Ascending aorta (tissue), 2 donors: ENCODE data around the gene FRYL. TPM values are rescaled to one million over a fixed set of nuclear protein-coding genes. Genes with fewer than 3 reads are reported as not detected.

Source experiments
- DNase-seq, 2 donors: peaks; one replicate each; pipeline ENCODE4 v3.0.0-alpha.2; 2019; ENCODE audit warnings: low spot score in 2 of 2
- H3K27ac ChIP-seq, 2 donors: fragments of 200-600 bp; sonication (generic); one replicate each; pipeline ENCODE4 v1.5.1; 2016 to 2017; ENCODE audit warnings: mild to moderate bottlenecking in 1 of 2
- H3K27me3 ChIP-seq: fragments of 200-600 bp; sonication (generic); one replicate; pipeline ENCODE4 v1.5.1; 2017
- H3K36me3 ChIP-seq, 2 donors: fragments of 200-600 bp; sonication (generic); one replicate each; pipeline ENCODE4 v1.5.1; 2016
- H3K4me1 ChIP-seq, 2 donors: fragments of 200-600 bp; sonication (generic); one replicate each; pipeline ENCODE4 v1.5.1; 2016 to 2017; ENCODE audit warnings: mild to moderate bottlenecking in 1 of 2
- H3K4me3 ChIP-seq, 2 donors: fragments of 200-600 bp; sonication (generic); one replicate each; pipeline ENCODE4 v1.5.1; 2016 to 2017; ENCODE audit warnings: mild to moderate bottlenecking in 1 of 2
- H3K9me3 ChIP-seq, 2 donors: fragments of 200-600 bp; sonication (generic); one replicate each; pipeline ENCODE4 v1.5.1; 2016
- intact Hi-C: fragments of 100-400 bp; cut with DNase I; formaldehyde crosslinking; loops from one replicate; pipeline ENCODE4 v1.15.1; 2023
- total RNA-seq: library from RNA; depleted of rRNA; stranded (reverse); fragments of >200 nt; gene quantifications from one replicate; pipeline ENCODE4 v1.1.0, GENCODE V29; 2016
- TF ChIP-seq, protein P1 (sequence below), 3 experiments: fragments of 200-600 bp in 2 of 3; fragments of 450-650 bp in 1 of 3; sonication (generic) in 2 of 3; IDR thresholded peaks; one replicate each; pipeline ENCODE4 v1.5.1; 2016 to 2019; ENCODE audit warnings: antibody characterized with exemption in 3 of 3, mild to moderate bottlenecking in 1 of 3, moderate library complexity in 1 of 3

FRYL gene
- total RNA-seq, 1 donor from 2014 or later: 40.6 TPM

DNA sequence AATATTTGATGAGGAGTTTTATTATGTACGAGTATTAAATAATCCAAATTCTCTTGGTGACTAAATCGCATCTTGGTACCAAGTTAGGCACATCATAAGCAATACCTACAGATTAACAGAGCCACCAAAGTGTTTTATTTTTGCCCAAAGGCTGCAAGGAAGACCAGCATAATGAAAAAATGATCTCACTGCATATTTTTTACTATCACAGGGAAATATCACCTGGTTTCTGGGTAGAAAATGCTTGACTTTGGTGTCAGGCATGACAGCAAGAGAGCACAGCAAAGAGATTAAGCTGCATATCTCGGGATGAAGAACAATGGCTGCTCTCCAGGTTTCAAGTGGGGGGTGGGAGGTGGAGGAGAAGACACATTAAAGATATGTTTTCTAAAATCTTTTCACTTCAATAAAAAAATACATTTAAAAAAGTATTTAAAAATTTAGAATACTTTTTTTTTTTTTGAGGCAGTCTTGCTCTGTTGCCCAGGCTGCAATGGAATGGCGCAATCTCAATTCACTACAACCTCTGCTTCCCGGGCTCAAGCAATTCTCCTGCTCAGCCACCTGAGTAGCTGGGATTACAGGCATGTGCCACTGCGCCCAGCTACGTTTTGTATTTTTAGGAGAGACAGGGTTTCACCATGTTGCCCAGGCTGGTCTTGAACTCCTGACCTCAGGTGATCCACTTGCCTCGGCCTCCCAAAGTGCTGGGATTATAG lies 86.1 kb downstream of the FRYL start:
- DNase-seq: no peak
- Histone ChIP-seq H3K9me3 (no peaks in the 10 kb centered on the region), H3K4me1 (peaks cover 0 to 19% of the 10 kb centered on the region in 2 donors), H3K4me3 (no peak overlapping the region), H3K36me3 (no peaks in the 10 kb centered on the region), H3K27ac (no peak overlapping the region), H3K27me3 (no peaks in the 10 kb centered on the region)
- TF ChIP-seq, protein P1, sequence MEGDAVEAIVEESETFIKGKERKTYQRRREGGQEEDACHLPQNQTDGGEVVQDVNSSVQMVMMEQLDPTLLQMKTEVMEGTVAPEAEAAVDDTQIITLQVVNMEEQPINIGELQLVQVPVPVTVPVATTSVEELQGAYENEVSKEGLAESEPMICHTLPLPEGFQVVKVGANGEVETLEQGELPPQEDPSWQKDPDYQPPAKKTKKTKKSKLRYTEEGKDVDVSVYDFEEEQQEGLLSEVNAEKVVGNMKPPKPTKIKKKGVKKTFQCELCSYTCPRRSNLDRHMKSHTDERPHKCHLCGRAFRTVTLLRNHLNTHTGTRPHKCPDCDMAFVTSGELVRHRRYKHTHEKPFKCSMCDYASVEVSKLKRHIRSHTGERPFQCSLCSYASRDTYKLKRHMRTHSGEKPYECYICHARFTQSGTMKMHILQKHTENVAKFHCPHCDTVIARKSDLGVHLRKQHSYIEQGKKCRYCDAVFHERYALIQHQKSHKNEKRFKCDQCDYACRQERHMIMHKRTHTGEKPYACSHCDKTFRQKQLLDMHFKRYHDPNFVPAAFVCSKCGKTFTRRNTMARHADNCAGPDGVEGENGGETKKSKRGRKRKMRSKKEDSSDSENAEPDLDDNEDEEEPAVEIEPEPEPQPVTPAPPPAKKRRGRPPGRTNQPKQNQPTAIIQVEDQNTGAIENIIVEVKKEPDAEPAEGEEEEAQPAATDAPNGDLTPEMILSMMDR (IDR thresholded peaks at IDR 0.05): no peak
- intact Hi-C loops: no loop called here

DNA sequence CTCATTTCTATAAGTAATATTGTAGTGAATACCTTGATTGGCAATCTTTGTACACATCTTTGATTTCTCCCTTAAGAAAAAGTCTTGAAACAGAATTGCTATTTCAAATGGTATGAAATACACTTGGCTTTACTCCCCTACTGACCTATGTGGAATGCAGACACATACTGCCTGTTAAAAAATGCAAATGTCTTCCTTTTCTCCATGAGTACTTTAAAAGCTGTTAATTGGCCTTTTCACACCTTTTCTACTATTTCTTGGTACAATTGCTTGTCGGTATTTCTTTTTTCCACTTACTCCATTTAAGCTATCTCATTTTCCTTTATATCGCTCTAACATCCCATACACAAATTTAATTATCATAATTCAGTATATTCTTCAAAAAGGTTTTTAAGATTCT lies 87.2 kb downstream of the FRYL start:
- Histone ChIP-seq H3K27me3 (no peaks in the 10 kb centered on the region), H3K4me3 (no peak overlapping the region), H3K9me3 (no peaks in the 10 kb centered on the region), H3K27ac (no peak overlapping the region), H3K4me1 (peaks cover 0 to 11% of the 10 kb centered on the region in 2 donors), H3K36me3 (no peaks in the 10 kb centered on the region)
- DNase-seq: no peak
- intact Hi-C loops: no loop called here
- TF ChIP-seq, protein P1 (IDR thresholded peaks at IDR 0.05): no peak

DNA sequence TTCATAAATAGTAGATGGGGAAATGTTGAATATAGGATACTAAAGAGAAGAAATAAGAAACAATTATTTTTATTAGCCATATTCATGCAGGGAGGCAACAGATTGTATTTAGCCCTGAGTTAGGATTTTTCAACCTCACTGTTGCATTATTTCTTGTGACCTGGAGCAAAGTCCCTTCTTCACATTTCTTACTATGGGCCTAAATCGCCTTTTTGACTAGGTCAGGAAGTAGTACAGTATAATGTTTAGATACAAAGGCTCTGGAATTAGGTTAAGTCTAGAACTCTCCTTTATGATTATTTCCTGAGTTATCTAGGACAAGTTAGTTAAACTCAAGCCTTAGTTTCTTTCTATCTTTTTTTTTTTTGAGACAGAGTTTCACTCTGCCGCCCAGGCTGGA lies 88.0 kb downstream of the FRYL start:
- Histone ChIP-seq H3K9me3 (no peaks in the 10 kb centered on the region), H3K27ac (no peak overlapping the region), H3K4me1 (peaks cover 0 to 8% of the 10 kb centered on the region in 2 donors), H3K4me3 (no peak overlapping the region), H3K36me3 (no peaks in the 10 kb centered on the region), H3K27me3 (no peaks in the 10 kb centered on the region)
- TF ChIP-seq, protein P1 (IDR thresholded peaks at IDR 0.05): no peak
- DNase-seq: no peak
- intact Hi-C loops: no loop called here

DNA sequence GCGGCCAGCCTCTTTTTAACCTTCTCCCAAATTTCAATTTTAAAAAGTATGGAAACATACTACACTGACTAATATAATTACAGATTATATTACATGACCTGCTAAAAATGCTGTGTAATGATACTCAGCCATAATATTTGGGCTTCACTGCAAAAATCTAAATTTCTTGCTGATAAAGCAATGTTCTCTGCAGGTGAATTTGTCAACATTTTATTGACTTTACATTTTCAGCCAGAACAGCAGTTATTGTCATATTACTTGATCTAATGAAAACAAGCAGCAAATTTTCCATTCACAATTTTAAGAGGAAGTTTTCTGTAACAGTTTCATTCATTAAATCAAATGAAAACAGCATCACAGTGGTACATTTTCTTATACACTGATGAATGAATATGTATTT lies 91.1 kb downstream of the FRYL start:
- TF ChIP-seq, protein P1 (IDR thresholded peaks at IDR 0.05): no peak
- no peak for DNase-seq
- no peaks in the 10 kb centered on the region for H3K27me3 ChIP-seq
- H3K4me3 ChIP-seq: no peak overlapping the region
- no peaks in the 10 kb centered on the region for H3K36me3 ChIP-seq
- H3K9me3 ChIP-seq: no peaks in the 10 kb centered on the region
- no peak overlapping the region for H3K27ac ChIP-seq
- H3K4me1 ChIP-seq: peaks cover 0 to 11% of the 10 kb centered on the region in 2 donors
- intact Hi-C loops: no loop called here

DNA sequence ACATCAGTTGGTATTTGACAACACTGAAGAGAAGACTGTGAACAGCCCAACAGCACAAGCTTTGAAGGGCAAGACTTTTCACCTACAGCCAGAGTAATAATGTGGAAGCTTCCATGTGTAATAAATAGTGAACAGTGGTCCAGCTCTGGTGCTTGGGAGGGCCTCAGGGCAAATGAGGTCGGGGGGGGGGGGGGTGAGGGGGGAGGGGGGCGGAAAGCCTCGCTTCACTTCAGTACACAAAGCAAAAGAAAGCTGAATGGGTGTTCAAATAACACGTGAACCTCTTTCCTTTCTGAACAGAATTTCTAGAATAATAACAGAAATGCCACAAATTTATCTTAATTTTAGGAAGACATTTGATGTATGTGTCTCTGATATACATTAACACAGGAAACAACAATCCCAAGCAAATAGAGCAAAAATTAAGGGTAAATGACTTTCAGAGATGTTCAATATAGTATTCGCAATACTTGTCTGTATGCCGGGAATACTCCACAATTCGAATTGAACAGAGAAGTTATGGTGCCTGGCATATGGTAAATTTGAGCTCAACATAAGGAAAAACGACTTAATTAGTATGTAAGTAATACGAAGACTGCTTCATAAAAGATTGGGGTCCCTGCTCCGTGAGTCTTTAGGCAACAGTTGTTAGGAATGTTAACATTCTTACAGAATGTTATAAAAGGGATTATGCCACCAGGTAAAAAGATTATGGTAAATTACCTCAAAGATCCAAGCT lies 92.6 kb downstream of the FRYL start:
- Histone ChIP-seq H3K4me3 (no peak overlapping the region), H3K36me3 (no peaks in the 10 kb centered on the region), H3K27ac (no peak overlapping the region), H3K4me1 (peaks cover 0 to 6% of the 10 kb centered on the region in 2 donors), H3K9me3 (no peaks in the 10 kb centered on the region), H3K27me3 (no peaks in the 10 kb centered on the region)
- intact Hi-C loops: no loop called here
- no peak for DNase-seq
- TF ChIP-seq, protein P1 (IDR thresholded peaks at IDR 0.05): no peak
